Parathyroid adenoma (tissue), 2 donors: ENCODE results near the gene COL4A2.
"Not testable (repeated sequence)": the region's sequence is repeated elsewhere in the genome, so short reads cannot be mapped to it uniquely, and the experiment has no call there.

Experiments
- H2AFZ ChIP-seq: fragments of 300-600 bp; sonication (generic); one replicate; pipeline ENCODE4 v1.7.0; 2017; ENCODE audit warnings: antibody characterized with exemption, mild to moderate bottlenecking
- H3K27ac ChIP-seq: fragments of 300-600 bp; sonication (generic); one replicate; pipeline ENCODE4 v1.7.0; 2017
- H3K27me3 ChIP-seq: fragments of 300-600 bp; sonication (generic); one replicate; pipeline ENCODE4 v1.7.0; 2017; ENCODE audit warnings: low read length; ENCODE audit not compliant: control insufficient read depth, insufficient read depth
- H3K36me3 ChIP-seq: fragments of 300-600 bp; sonication (generic); one replicate; pipeline ENCODE4 v1.7.0; 2017; ENCODE audit warnings: low read length; ENCODE audit not compliant: control insufficient read depth, insufficient read depth
- H3K4me1 ChIP-seq: fragments of 300-600 bp; sonication (generic); one replicate; pipeline ENCODE4 v1.7.0; 2017; ENCODE audit warnings: control low read depth
- H3K4me2 ChIP-seq: fragments of 300-600 bp; sonication (generic); one replicate; pipeline ENCODE4 v1.7.0; 2017; ENCODE audit warnings: low read length
- H3K4me3 ChIP-seq: fragments of 300-600 bp; sonication (generic); one replicate; pipeline ENCODE4 v1.7.0; 2017; ENCODE audit warnings: low read depth, low read length
- H3K79me2 ChIP-seq: fragments of 300-600 bp; sonication (generic); one replicate; pipeline ENCODE4 v1.7.0; 2017; ENCODE audit warnings: control low read depth
- H3K9ac ChIP-seq: fragments of 300-600 bp; sonication (generic); one replicate; pipeline ENCODE4 v1.7.0; 2017; ENCODE audit warnings: mild to moderate bottlenecking
- H3K9me3 ChIP-seq: fragments of 300-600 bp; sonication (generic); one replicate; pipeline ENCODE4 v1.7.0; 2017; ENCODE audit warnings: low read length; ENCODE audit not compliant: control insufficient read depth
- TF ChIP-seq, protein P1 (sequence below): fragments of 300-600 bp; sonication (generic); IDR thresholded peaks from one replicate; pipeline ENCODE4 v1.7.0; 2017; ENCODE audit warnings: antibody characterized with exemption, mild to moderate bottlenecking
- donor health status: primary hyperparathyroidism.

COL4A2 gene

GRCh38 chr13:110484290-110485048 is 177.4 kb downstream of the COL4A2 start:
- H3K27ac ChIP-seq: no peak overlapping the region
- no peak overlapping the region for H3K4me3 ChIP-seq
- H3K4me2 ChIP-seq: no peak overlapping the region
- no peaks in the 10 kb centered on the region for H3K79me2 ChIP-seq
- H3K36me3 ChIP-seq: no peaks in the 10 kb centered on the region
- H3K9me3 ChIP-seq: no peaks in the 10 kb centered on the region
- TF ChIP-seq, protein P1, sequence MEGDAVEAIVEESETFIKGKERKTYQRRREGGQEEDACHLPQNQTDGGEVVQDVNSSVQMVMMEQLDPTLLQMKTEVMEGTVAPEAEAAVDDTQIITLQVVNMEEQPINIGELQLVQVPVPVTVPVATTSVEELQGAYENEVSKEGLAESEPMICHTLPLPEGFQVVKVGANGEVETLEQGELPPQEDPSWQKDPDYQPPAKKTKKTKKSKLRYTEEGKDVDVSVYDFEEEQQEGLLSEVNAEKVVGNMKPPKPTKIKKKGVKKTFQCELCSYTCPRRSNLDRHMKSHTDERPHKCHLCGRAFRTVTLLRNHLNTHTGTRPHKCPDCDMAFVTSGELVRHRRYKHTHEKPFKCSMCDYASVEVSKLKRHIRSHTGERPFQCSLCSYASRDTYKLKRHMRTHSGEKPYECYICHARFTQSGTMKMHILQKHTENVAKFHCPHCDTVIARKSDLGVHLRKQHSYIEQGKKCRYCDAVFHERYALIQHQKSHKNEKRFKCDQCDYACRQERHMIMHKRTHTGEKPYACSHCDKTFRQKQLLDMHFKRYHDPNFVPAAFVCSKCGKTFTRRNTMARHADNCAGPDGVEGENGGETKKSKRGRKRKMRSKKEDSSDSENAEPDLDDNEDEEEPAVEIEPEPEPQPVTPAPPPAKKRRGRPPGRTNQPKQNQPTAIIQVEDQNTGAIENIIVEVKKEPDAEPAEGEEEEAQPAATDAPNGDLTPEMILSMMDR: no peak
- H3K4me1 ChIP-seq: no peaks in the 10 kb centered on the region
- H3K9ac ChIP-seq: no peak overlapping the region
- no peak overlapping the region for H2AFZ ChIP-seq
- H3K27me3 ChIP-seq: no peaks in the 10 kb centered on the region

DNA sequence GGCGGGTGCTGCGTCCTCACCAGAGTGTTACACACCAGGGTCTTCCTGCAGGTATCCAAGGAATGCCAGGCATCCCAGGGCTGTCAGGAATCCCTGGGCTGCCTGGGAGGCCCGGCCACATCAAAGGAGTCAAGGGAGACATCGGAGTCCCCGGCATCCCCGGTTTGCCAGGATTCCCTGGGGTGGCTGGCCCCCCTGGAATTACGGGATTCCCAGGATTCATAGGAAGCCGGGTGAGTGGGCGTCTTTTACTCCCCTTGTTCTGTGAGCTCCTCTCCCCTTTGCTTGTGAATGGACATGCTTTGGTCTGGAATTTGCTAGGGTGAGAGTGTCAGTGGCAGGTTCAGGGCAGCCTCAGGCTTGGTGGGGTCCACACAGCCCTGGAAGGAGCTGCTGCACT is 178.5 kb downstream of the COL4A2 start:
- Histone ChIP-seq H3K4me1 (no peaks in the 10 kb centered on the region), H3K27ac (no peak overlapping the region), H3K9me3 (no peaks in the 10 kb centered on the region), H2AFZ (no peak overlapping the region), H3K9ac (no peak overlapping the region), H3K4me3 (no peak overlapping the region), H3K79me2 (no peaks in the 10 kb centered on the region), H3K4me2 (no peak overlapping the region), H3K27me3 (no peaks in the 10 kb centered on the region), H3K36me3 (no peaks in the 10 kb centered on the region)
- TF ChIP-seq, protein P1: no peak

DNA sequence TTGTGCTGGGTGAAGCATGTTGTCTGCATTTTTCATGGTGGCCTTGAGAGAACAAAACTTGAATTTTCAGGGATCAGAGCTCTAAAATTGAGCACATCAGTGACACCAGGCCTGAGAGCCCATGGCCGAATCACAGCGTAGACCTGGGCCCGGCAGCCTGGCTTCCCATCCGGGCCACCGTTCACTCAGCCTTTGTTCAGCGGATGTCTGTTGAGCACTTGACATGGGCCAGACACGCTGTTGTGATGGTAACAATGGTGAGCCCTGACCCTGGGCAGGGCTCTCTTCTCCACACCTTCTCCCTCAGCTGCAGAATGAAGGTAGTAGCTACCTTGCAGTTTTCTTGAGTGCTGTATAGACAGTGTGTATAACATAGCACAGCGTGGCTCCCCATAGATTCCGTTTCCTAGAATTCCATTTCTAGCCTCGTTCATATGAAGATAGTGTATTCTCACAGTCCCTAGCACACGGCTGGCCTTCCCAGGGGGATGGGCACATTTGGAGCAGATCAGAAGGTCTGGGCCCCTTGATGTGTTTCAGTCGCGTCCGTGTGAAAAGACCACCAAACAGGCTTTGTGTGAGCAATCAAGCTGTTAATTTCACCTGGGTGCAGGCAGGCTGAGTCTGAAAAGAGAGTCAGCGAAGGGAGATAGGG is 179.1 kb downstream of the COL4A2 start:
- TF ChIP-seq, protein P1: no peak
- Histone ChIP-seq H3K79me2 (no peaks in the 10 kb centered on the region), H3K4me2 (no peak overlapping the region), H3K4me3 (no peak overlapping the region), H3K36me3 (no peaks in the 10 kb centered on the region), H3K27ac (no peak overlapping the region), H2AFZ (no peak overlapping the region), H3K27me3 (no peaks in the 10 kb centered on the region), H3K4me1 (no peaks in the 10 kb centered on the region), H3K9me3 (no peaks in the 10 kb centered on the region), H3K9ac (no peak overlapping the region)

- H3K9me3 ChIP-seq, H3K4me2 ChIP-seq, H3K27me3 ChIP-seq, H3K36me3 ChIP-seq, H3K27ac ChIP-seq, H3K4me1 ChIP-seq, H3K79me2 ChIP-seq, H3K9ac ChIP-seq, H2AFZ ChIP-seq, H3K4me3 ChIP-seq: not testable (repeated sequence)
Observed at GRCh38 chr13:110486880-110487279, 179.8 kb downstream of the COL4A2 start.

- Histone ChIP-seq H3K4me1 (no peaks in the 10 kb centered on the region), H3K79me2 (no peaks in the 10 kb centered on the region), H3K4me3 (no peak overlapping the region), H3K36me3 (no peaks in the 10 kb centered on the region), H3K27ac (no peak overlapping the region), H3K9ac (no peak overlapping the region), H2AFZ (no peak overlapping the region), H3K27me3 (no peaks in the 10 kb centered on the region), H3K4me2 (no peak overlapping the region), H3K9me3 (no peaks in the 10 kb centered on the region)
- TF ChIP-seq, protein P1: no peak
Observed at GRCh38 chr13:110490009-110490770, 183.1 kb downstream of the COL4A2 start.
